HFF-Myc (cell line): Measurements from ENCODE around the gene WWOX.
"Not testable (repeated sequence)": the region's sequence is repeated elsewhere in the genome, so short reads cannot be mapped to it uniquely, and the experiment has no call there.

ENCODE experiments used
- DNase-seq: peaks from one replicate; pipeline ENCODE4 v3.0.0-alpha.2; 2011; ENCODE audit warnings: low read depth; ENCODE audit errors: extremely low read depth
- H3K4me3 ChIP-seq: replicated peaks from 2 replicates; pipeline ENCODE4 v1.5.1; 2011; ENCODE audit warnings: low read depth, mild to moderate bottlenecking, control low read depth, low read length
- CTCF ChIP-seq: IDR thresholded peaks from 2 replicates; pipeline ENCODE4 v1.5.1; 2012; ENCODE audit warnings: mild to moderate bottlenecking, low read depth, low read length, control low read depth; ENCODE audit errors: missing control alignments

WWOX gene

GRCh38 chr16:79247386-79247785 is 1147.9 kb downstream of the WWOX start:
- TF ChIP-seq CTCF, result no peak
- no peak for DNase-seq
- H3K4me3 ChIP-seq, result no peak overlapping the region

GRCh38 chr16:79248351-79248750 is 1148.9 kb downstream of the WWOX start:
- DNase-seq, result no peak
- H3K4me3 ChIP-seq, result no peak overlapping the region
- no peak for TF ChIP-seq CTCF

GRCh38 chr16:79250502-79251098 is 1151.1 kb downstream of the WWOX start:
- no peak overlapping the region for H3K4me3 ChIP-seq
- DNase-seq, result no peak
- TF ChIP-seq CTCF, result no peak

GRCh38 chr16:79253100-79253631 is 1153.7 kb downstream of the WWOX start:
- no peak for DNase-seq
- H3K4me3 ChIP-seq, result no peak overlapping the region
- no peak for TF ChIP-seq CTCF

GRCh38 chr16:79257953-79258490 is 1158.6 kb downstream of the WWOX start:
- no peak overlapping the region for H3K4me3 ChIP-seq
- TF ChIP-seq CTCF, result no peak
- no peak for DNase-seq

- H3K4me3 ChIP-seq, DNase-seq: not testable (repeated sequence)
Measured at GRCh38 chr16:79260890-79261289, 1161.4 kb downstream of the WWOX start.

GRCh38 chr16:79261481-79261940 is 1162.1 kb downstream of the WWOX start:
- no peak overlapping the region for H3K4me3 ChIP-seq
- no peak for DNase-seq
- no peak for TF ChIP-seq CTCF
